GM12864 (cell line): ENCODE measurements around the gene GIMAP8.

Source experiments
- DNase-seq: peaks from one replicate; pipeline ENCODE4 v3.0.0-alpha.2; 2011; ENCODE audit warnings: low read depth
- H3K4me3 ChIP-seq: 2 replicates; pipeline ENCODE4 v1.5.1; 2011; ENCODE audit warnings: mild to moderate bottlenecking, low read depth, low read length, control low read depth
- TF ChIP-seq, protein P1 (sequence below): IDR thresholded peaks from 2 replicates; pipeline ENCODE4 v1.5.1; 2011; ENCODE audit warnings: low read depth, mild to moderate bottlenecking, moderate library complexity, low read length, control low read depth, inconsistent platforms; ENCODE audit errors: missing control alignments

Gene GIMAP8

DNA sequence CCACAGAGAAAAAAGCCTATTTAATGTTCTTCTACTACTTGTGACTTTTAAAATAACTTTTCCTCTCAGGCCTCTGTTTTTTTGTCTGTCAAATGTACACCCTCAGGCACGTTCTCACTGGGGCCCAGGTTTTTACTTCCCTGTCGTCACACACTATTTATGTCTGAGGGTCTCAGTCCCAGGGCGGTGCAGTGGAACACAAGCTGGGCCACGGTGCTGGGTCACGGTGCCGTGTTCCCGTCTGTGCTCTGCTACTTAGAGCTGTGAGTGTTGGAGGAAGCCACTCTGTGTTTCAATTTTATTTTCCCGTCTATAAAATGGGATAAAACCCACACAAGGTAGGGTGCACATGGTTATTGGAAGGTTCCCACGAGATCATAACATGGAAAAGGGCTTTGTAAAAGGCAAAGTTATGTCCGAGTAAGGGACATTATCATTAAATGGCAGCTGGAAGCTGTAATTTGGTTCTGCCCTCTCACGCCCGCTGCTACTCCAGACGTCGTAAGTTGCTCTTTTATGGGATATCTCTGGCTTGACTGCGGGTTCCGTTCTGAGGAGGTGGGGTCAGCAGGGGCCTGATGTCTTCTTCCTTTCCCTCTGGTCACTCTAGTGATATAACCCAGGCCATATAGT lies 46.1 kb upstream of the GIMAP8 start:
- DNase-seq: no peak
- TF ChIP-seq, protein P1, sequence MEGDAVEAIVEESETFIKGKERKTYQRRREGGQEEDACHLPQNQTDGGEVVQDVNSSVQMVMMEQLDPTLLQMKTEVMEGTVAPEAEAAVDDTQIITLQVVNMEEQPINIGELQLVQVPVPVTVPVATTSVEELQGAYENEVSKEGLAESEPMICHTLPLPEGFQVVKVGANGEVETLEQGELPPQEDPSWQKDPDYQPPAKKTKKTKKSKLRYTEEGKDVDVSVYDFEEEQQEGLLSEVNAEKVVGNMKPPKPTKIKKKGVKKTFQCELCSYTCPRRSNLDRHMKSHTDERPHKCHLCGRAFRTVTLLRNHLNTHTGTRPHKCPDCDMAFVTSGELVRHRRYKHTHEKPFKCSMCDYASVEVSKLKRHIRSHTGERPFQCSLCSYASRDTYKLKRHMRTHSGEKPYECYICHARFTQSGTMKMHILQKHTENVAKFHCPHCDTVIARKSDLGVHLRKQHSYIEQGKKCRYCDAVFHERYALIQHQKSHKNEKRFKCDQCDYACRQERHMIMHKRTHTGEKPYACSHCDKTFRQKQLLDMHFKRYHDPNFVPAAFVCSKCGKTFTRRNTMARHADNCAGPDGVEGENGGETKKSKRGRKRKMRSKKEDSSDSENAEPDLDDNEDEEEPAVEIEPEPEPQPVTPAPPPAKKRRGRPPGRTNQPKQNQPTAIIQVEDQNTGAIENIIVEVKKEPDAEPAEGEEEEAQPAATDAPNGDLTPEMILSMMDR: no peak
- peak overlapping the region; percentile 67 for H3K4me3 ChIP-seq

DNA sequence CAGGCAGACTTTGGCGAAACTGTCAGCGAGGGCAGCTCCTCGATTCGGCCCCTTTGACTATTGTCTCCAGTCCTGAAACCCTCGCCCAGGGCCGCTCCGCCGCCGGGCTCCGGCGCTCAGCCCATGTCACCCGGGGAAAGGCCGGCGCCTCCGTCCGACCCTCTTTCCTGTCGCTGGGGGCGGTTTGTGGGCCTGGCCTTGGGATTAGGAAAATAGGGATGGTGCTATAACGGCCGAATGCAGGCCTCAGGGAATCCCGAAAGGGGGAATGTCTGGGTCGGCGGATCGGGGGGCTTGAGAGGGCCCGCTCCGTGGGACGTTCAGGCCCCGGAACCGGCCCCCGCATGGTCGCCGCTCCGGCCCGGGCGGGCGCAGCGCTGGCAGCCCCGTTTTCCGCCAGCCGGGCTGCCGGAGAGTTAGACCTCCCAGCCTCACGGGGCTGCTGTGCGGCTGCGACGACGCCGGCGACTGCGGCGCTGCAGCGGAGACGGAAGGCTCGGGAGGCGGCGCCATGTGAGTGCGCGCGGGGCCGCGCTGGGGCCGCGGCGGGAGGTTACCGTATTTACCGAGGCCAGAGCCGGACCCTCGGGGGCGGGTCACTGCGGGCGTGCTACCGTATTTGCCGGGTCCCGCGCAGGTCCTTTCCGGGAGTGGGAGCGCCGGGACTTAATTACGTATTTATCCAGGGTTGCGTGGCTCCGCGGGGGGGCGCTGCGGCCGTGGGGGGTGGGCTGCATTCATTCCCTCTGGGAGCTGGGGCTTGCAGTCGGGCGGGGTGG lies 45.4 kb upstream of the GIMAP8 start:
- TF ChIP-seq, protein P1: peak; percentile 19
- peak overlapping the region; percentile 67 for H3K4me3 ChIP-seq
- peak; percentile 64 for DNase-seq

DNA sequence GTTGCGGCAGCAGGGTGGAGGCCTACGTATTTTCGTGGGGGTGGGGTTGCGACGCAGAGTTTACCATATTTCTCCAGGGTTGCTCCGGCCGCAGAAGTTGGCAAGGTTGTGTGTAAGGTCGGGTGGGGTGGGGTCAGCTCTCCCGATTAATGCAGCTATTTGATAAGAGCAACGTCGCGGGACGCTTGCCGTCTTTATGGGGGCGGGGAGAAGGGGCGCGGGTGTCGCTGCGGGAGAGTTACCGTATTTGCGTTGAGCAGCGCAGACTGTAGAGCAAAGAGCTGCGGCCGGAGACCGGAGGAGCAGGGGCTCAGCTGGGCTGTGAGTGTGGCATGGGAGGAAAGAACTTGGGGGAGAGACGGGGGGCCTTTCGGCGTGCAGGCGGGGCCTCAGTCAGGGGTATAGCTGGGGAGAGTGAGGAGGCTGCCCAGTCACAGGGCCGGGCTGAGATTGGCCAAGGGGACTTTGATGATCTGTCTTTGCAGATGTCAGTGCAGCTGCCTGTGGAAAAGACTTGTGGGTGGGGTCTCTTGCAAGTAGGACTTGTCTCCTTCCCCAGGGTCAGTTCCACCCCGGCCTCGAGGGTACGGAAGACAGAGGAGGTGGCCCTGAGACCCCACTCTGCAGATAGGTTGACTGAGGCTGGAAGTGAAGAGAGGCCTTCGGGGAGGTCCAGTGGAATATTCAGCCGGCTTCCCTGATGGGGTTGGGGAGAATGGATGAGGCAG lies 44.7 kb upstream of the GIMAP8 start:
- H3K4me3 ChIP-seq: peak overlapping the region; percentile 67
- no peak for DNase-seq
- TF ChIP-seq, protein P1: no peak

DNA sequence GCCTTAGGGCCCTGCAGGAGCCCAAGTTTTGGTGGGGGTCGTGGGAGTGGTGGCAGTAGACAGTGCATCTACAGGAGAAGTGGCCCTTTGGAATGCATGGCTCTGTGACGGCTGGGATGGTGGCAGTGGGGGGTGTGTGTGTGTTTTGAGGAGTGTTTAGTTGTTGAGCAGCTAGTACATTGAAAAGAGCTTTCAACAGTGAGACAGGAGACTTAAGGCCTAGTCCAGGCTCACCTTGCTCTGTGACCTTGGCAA lies 44.2 kb upstream of the GIMAP8 start:
- no peak for DNase-seq
- TF ChIP-seq, protein P1: no peak
- H3K4me3 ChIP-seq: peak overlapping the region; percentile 67

- TF ChIP-seq, protein P1: no peak
- peak; percentile 59 for DNase-seq
- peak overlapping the region; percentile 67 for H3K4me3 ChIP-seq
Measured at GRCh38 chr7:150406567-150407421, 43.6 kb upstream of the GIMAP8 start.

- DNase-seq: no peak
- TF ChIP-seq, protein P1: no peak
- H3K4me3 ChIP-seq: no peak overlapping the region
Measured at GRCh38 chr7:150407588-150408392, 42.6 kb upstream of the GIMAP8 start.
